MG63 (cell line): ENCODE measurements around the gene CDHR5. TPM values are rescaled to one million over a fixed set of nuclear protein-coding genes. Genes with fewer than 3 reads are reported as not detected.
A peak's percentile ranks its signal among the peaks of the same experiment; 100 is the strongest.
"Not testable (repeated sequence)": the region's sequence is repeated elsewhere in the genome, so short reads cannot be mapped to it uniquely, and the experiment has no call there.

Experiments
- DNase-seq: peaks from one replicate; pipeline ENCODE4 v3.0.0-alpha.2; 2020
- H3K27me3 ChIP-seq: fragments of 250-450 bp; sonication (Bioruptor Pico); 2 replicates; pipeline ENCODE4 v1.5.1; 2020; ENCODE audit warnings: mild to moderate bottlenecking, moderate library complexity
- H3K36me3 ChIP-seq: fragments of 250-450 bp; sonication (Bioruptor Pico); 2 replicates; pipeline ENCODE4 v1.5.1; 2020; ENCODE audit warnings: mild to moderate bottlenecking, moderate library complexity
- H3K4me3 ChIP-seq: fragments of 250-450 bp; sonication (Bioruptor Pico); 2 replicates; pipeline ENCODE4 v1.5.1; 2020; ENCODE audit warnings: mild to moderate bottlenecking, moderate library complexity
- H3K9me3 ChIP-seq: fragments of 250-450 bp; sonication (Bioruptor Pico); 2 replicates; pipeline ENCODE4 v1.5.1; 2020; ENCODE audit warnings: mild to moderate bottlenecking, moderate library complexity
- total RNA-seq: library from RNA; depleted of rRNA; stranded (reverse); fragments of >200 nt; shearing (Covaris generic); gene quantifications from 2 replicates; pipeline ENCODE4 v1.2.3, GENCODE V29; 2014; ENCODE audit warnings: low replicate concordance; rRNA removed

CDHR5 gene
- not detected in 2 replicates for total RNA-seq

- no peaks in the 10 kb centered on the region for H3K27me3 ChIP-seq
- DNase-seq = no peak
Observed at GRCh38 chr11:624705-625635, at the start of gene CDHR5. Gene CDHR5 (minus strand): TSS chr11:624955. CDS start chr11:624902, 53 bp downstream.

GRCh38 chr11:674406-674805 lies 49.7 kb upstream of the CDHR5 start:
- DNase-seq = no peak
- Histone ChIP-seq H3K4me3 (no peak overlapping the region), H3K9me3 (no peaks in the 10 kb centered on the region), H3K36me3 (peaks cover 57% of the 10 kb centered on the region), H3K27me3 (no peaks in the 10 kb centered on the region)

More at GRCh38 chr11:624705-625635, at the start of gene CDHR5:
- Histone ChIP-seq H3K4me3 (no peak within 1 kb of the TSS), H3K36me3 (peaks cover 18% of the 10 kb centered on the region), H3K9me3 (no peaks in the 10 kb centered on the region)

DNA sequence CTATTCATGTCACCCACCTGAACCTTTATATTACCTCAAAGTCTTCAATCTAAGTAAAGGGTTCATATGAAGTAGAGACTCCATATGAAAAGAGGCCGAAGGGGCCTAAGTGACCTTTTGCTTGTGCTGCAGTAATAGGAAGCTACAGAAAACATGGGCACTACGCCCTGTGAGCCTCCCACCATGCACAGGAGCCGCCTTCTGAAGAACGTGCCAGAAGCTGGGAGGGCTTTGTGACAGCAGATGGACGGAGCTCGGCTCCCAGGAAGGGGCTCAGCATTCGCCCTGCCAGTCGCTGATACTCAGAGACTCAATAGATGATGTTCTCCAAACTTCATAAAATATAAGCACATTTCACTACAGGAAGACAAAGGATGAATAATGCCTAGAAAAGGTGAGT lies 49.1 kb upstream of the CDHR5 start:
- H3K9me3 ChIP-seq = no peaks in the 10 kb centered on the region
- H3K4me3 ChIP-seq = no peak overlapping the region
- H3K27me3 ChIP-seq = no peaks in the 10 kb centered on the region
- H3K36me3 ChIP-seq = peaks cover 57% of the 10 kb centered on the region
- no peak for DNase-seq

DNA sequence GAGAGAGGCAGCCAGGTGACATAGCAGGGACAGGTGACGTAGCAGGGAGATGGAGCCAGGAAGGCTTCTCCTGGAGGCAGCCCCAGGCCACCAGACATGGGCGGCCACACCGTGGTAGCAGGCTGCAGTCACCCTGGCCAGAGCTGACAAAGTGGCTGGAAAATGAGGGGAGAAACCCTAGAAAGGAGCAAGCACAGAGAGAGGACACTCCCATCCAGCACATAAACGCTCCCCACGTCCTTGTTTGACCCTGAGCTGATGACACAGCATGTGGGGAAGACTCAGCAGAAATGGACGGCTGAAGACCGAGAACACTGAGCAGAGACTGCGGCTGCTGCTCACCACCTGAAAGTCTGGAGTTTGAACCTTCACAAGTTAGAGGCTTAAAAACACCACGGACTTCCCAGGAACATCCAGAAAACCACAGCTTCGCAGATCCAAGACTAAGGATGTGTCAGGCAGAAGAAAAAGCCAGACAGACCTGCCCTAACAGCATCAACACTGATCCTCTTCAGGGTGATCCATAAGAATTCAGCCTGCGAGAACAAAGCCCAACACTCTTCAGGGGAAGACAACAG lies 41.0 kb upstream of the CDHR5 start:
- Histone ChIP-seq H3K9me3 (no peaks in the 10 kb centered on the region), H3K27me3 (no peaks in the 10 kb centered on the region), H3K4me3 (no peak overlapping the region), H3K36me3 (peaks cover 50% of the 10 kb centered on the region)
- no peak for DNase-seq

DNA sequence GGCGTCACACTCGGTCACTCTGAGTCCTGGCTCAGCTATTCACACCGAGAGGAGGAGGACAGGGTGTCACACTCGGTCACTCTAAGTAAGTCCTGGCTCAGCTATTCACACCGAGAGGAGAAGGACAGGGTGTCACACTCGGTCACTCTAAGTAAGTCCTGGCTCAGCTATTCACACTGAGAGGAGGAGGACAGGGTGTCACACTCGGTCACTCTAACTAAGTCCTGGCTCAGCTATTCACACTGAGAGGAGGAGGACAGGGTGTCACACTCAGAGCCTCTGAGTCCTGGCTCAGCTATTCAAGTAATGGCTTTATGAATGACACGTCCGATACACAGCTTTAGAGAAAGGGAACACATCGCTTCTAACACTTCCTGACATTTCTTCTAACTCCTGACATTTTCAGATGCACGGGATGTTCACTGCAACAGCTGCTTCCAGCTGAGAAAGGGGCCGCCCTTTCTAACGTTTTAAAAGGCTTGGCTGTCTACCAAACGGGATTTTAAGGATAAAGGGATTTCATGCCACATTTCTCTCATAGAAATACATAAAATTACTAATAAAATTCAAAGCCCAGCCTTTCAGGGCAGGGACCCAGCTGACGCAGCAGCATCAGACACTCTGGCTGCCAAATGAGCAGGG lies 40.4 kb upstream of the CDHR5 start:
- H3K27me3 ChIP-seq = no peaks in the 10 kb centered on the region
- no peaks in the 10 kb centered on the region for H3K9me3 ChIP-seq
- H3K36me3 ChIP-seq = peaks cover 55% of the 10 kb centered on the region
- peak; percentile 62 for DNase-seq
- no peak overlapping the region for H3K4me3 ChIP-seq

- peak; percentile 68 for DNase-seq
Observed at GRCh38 chr11:662689-663274, 38.0 kb upstream of the CDHR5 start.

DNA sequence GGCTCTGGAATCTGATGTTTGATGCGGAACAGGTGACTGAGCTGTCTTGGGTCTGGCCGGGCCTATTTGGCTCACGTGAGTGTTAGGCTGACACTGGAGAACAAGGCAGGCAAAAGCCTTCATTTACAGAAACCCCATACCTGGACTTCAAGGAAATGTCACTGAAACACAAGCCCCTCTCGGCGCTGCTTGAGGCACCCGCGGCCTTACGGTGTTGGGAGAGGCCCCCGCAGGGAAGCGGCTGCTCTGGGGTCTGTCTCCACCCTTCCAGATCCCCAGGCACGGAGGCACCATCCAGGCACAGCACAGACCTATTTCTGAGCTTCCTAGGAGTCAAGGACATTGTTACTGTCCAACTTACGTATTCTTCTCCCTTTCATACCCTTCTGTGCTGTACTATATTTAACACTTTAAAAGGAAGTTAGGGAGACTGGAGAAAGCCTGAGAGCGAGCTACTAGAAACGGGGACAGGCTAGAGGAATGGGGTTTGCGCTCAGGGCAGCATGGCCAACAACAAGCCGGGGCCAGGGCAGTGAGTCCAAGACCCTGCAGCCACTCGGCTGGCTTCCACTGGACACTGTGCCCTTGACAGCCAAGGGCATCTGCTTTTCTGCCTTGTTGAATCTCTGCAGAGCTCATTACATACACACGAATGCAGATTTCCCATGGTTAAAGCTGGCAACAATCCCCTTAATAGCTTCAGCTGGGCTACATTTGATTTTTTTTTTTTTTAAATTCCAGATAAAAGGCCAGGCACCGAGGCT lies 36.1 kb upstream of the CDHR5 start:
- Histone ChIP-seq H3K27me3 (no peaks in the 10 kb centered on the region), H3K36me3 (peaks cover 63% of the 10 kb centered on the region), H3K4me3 (no peak overlapping the region), H3K9me3 (no peaks in the 10 kb centered on the region)
- no peak for DNase-seq

More at GRCh38 chr11:662689-663274, 38.0 kb upstream of the CDHR5 start:
- H3K4me3 ChIP-seq = no peak overlapping the region
- no peaks in the 10 kb centered on the region for H3K27me3 ChIP-seq
- H3K9me3 ChIP-seq = no peaks in the 10 kb centered on the region
- H3K36me3 ChIP-seq = peaks cover 67% of the 10 kb centered on the region

DNA sequence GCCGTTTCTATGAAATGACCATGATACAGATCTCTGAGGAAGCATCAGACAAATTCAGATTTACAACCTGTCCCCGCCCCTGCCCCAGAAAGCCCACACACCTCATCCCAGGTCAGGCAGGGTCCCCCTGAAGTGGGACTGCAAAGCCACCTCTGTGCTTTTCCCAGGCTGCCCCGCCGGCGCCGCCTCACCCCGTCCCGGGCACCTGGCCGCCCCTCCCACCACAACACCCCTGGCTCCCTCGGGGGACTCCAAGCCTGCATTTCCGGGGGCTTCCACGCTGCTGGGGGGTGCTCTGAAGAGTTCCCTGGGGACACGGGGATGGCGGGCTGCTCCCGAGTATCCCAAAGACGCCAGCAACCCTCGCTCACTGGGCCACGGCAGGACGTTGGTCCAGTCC lies 35.5 kb upstream of the CDHR5 start:
- Histone ChIP-seq H3K27me3 (no peaks in the 10 kb centered on the region), H3K9me3 (no peaks in the 10 kb centered on the region), H3K36me3 (peaks cover 63% of the 10 kb centered on the region), H3K4me3 (no peak overlapping the region)
- DNase-seq = no peak

DNA sequence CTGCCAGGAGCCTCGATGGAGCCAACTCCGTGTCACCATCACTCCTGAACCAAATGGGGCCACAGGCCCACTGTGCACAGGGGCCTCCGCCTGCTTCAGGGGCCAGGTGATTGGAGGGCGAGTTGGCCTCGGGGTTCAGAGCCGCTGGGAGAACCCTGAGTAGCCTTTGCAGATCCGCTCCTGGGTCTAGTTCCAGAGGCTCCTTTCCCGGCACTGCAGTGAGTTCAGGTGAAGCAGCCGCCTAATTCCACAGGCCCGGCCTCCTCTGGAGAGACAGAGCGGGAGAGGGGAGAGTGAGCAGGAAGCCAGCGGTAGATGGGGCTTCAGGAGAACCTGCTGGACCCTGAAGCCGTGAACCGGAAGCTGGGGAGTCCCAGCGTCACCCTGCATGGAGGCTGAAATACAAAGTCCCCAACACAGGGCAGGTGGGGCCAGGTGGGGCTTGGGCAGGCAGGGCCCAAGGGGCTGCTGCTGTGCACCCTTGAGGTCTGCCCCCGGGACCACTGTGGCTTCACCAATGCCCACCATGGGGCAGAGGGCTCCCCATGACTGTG lies 34.9 kb upstream of the CDHR5 start:
- Histone ChIP-seq H3K27me3 (no peaks in the 10 kb centered on the region), H3K9me3 (no peaks in the 10 kb centered on the region), H3K4me3 (no peak overlapping the region), H3K36me3 (peaks cover 67% of the 10 kb centered on the region)
- no peak for DNase-seq

DNA sequence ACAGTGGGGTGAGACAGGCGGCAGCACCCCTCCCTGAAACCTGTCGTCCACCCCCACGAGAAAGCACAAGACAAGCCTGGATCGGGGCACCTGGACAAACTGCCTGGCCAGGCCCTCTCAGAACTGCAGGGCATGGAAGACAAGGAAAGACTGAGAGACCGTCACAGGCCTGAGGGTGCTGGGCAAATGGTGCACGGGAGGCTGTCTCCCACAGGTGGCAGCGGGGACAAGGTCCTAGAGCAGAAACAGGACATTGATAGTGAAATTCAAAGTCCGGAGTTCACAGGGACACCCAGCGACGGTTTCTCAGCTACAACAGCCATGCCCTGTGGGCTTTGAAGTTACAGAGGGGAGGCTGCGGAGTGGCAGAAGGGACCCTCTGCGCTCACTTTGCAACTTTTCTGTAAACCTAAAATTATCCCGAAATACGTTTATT lies 33.0 kb upstream of the CDHR5 start:
- DNase-seq = no peak
- no peaks in the 10 kb centered on the region for H3K27me3 ChIP-seq
- peaks cover 57% of the 10 kb centered on the region for H3K36me3 ChIP-seq
- H3K4me3 ChIP-seq = no peak overlapping the region
- H3K9me3 ChIP-seq = no peaks in the 10 kb centered on the region

GRCh38 chr11:656866-657265 lies 32.1 kb upstream of the CDHR5 start:
- DNase-seq = no peak
- Histone ChIP-seq H3K9me3 (no peaks in the 10 kb centered on the region), H3K27me3 (no peaks in the 10 kb centered on the region), H3K36me3 (peaks cover 48% of the 10 kb centered on the region), H3K4me3 (no peak overlapping the region)

- Histone ChIP-seq H3K36me3 (peaks cover 48% of the 10 kb centered on the region), H3K9me3 (no peaks in the 10 kb centered on the region), H3K27me3 (no peaks in the 10 kb centered on the region), H3K4me3 (no peak overlapping the region)
- no peak for DNase-seq
Observed at GRCh38 chr11:656426-656825, 31.7 kb upstream of the CDHR5 start.

GRCh38 chr11:655036-655726 lies 30.4 kb upstream of the CDHR5 start:
- Histone ChIP-seq H3K36me3 (peaks cover 51% of the 10 kb centered on the region), H3K27me3 (no peaks in the 10 kb centered on the region), H3K9me3 (no peaks in the 10 kb centered on the region), H3K4me3 (no peak overlapping the region)
- no peak for DNase-seq

GRCh38 chr11:654444-654843 lies 29.7 kb upstream of the CDHR5 start:
- not testable (repeated sequence) for DNase-seq, H3K9me3 ChIP-seq, H3K27me3 ChIP-seq, H3K4me3 ChIP-seq
- peaks cover 49% of the 10 kb centered on the region for H3K36me3 ChIP-seq

DNA sequence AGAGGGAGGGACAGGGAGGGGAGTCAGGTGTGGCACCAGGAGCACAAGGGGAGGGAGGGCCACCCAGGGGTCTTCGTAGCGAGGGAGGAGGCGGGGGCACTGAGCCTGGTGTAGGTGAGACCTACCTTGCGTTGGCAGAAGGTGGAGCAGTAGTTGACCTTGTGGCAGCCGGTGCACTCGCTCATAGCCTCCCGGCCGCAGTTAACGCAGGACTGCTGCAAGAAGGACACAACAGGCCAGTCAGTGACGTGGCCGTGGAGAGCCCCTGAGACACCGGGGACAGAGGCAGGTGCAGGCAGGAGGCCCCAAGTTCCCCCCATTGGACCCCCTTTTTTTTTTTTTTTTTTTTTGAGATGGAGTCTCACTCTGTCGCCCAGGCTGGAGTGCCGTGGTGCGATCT lies 29.1 kb upstream of the CDHR5 start:
- Histone ChIP-seq H3K36me3 (peaks cover 46% of the 10 kb centered on the region), H3K9me3 (no peaks in the 10 kb centered on the region), H3K27me3 (no peaks in the 10 kb centered on the region), H3K4me3 (no peak overlapping the region)
- no peak for DNase-seq
